SW 1271 (cell line): ENCODE measurements around the gene ACOT7.
"Not testable (repeated sequence)": the region's sequence is repeated elsewhere in the genome, so short reads cannot be mapped to it uniquely, and the experiment has no call there.

ENCODE experiments used
- DNase-seq, 2 experiments: peaks; one replicate each; lab custom pipeline; 2025; lab: John Stamatoyannopoulos, UW

ACOT7 gene

DNA sequence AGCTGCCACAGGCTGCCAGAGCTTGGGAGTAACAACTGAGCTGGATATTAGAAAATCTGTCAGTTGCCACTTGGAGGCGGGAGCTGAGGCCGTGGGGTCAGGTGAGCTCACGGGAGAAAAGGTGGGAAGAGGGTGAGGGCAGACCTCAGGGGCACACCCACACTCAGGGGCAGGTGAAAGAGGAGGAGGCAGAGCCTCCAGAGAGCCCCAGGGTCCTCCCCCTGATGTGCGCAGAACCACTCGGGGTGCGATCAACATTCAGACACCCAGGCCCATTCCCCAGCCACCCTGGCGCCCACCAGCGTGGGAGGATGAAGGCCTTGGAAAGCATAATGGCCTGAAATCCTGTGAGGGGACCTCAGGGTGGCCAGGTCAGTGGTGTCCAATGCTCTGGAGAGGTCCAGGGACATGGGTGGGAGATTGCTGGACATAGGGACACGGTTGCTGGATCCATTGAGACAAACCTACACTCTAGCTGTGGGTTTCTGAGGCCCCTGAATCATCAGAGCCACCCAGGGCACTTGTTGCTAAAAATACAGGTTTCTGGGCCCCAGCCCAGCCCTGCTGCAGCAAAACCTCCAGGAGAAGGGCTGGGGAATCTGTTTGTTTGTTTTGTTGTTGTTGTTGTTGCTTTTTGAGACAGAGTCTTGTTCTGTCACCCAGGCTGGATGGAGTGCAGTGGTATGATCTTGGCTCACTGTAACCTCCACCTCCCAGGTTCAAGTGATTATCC is 83.3 kb downstream of the ACOT7 start:
- DNase-seq, result no peak

DNA sequence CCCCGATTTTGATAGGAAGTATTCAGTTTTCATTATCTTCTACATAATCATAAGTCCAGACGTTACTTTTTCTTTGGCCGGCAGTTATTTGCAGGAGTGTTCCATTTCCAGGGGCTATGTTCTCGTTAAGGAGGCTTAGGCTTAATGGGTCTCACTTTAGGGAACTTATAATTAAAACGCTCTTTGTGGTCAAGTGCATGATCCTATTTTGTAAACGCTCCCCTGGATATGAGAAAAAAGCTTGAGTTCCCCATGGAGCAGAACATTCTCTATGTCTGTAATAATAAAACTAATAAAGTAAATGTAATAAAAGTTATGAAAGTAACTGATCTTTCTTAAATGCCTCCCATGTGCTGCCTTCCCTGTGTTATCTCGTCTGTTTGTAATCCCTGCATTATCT is 84.0 kb downstream of the ACOT7 start:
- DNase-seq, result no peak

DNA sequence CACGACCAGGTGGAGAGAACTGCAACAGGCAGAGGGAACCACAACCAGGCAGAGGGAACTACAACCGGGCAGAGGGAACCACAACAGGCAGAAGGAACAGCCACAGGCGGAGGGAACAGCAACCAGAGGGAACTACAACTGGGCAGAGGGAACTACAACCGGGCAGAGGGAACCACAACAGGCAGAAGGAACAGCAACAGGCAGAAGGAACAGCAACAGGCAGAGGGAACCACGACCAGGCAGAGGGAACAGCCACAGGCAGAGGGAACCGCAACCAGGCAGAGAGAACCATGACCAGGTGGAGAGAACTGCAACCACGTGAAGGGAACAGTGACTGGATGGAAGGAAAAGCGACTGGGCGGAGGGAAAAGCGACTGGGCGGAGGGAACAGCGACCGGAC is 85.1 kb downstream of the ACOT7 start:
- no peak for DNase-seq

DNA sequence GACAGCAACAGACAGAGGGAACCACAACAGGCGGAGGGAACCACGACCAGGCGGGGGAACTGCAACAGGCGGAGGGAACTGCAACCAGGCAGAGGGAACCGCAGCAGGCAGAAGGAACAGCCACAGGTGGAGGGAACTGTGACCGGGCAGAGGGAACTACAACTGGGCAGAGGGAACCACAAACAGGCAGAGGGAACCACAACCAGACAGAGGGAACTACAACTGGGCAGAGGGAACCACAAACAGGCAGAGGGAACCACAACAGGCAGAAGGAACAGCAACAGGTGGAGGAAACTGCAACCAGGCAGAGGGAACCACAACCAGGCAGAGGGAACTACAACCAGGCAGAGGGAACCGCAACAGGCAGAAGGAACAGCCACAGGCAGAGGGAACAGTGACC is 85.9 kb downstream of the ACOT7 start:
- not testable (repeated sequence) for DNase-seq

DNA sequence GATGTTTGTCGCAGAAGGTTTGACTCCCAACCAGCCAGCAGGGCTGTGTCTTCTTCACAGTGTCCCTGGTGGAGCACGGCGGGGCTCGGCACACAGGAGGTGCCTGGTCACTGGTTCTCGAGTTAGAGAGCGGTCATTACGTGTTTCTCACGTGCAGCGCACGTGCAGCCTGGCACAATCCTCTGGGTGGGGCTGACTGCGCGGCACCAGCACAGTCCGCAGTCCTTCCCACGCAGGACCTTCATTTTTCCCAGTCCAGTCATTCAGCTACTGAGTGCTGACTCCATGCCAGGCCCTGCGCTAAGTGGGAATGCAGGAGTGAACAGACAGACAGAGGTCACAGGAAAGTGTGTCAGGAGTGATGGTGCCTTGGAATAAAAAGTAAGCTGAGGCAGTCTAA is 86.5 kb downstream of the ACOT7 start:
- DNase-seq, result no peak

DNA sequence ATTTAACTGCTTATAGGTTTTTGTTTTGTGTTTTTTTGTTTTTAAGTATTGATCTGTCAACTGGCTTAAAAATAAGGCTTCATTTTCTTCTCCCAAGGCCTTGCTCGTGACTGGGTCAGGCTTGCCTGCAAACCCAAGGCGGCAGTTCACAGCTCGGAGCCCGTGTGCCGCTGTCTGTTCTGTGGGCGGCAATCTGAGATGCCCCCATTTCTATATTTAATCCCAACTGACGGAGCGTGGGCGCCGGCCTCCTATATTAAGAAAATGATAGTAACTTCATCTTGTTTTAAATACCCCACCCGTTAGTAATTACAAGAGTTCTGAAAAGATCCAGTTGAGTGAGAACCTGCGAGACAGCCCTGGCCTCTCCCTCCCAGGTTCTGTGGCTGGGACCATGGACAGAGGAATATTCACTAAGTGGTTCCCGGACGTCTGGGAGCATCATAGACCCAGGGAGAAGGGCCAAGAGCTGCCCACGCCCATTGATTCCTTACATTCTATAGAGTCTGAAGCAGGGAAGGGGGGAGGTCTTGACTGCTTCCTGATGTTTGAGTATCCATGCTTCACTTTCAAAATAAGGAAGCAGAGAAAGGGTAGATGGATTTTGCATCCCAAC is 90.1 kb downstream of the ACOT7 start:
- DNase-seq, result no peak

DNA sequence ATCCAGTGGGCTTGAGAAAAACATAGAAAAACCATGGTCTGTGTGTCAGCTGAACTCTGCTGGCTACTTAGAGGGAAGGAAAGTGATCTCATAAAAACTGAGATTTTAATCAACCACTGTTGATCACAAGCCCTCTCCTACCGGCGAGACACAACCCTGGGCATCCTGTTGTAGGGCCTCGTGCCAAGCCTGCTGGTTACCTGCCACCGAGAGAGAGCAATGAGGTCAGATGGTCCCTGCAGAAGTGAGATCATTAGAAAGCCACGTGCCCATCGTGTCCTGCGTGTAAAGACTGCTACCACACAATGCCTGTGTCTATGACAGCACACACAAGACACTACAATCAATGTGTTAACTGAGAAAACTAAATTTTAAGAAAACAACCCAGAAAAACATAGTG is 91.0 kb downstream of the ACOT7 start:
- no peak for DNase-seq

DNA sequence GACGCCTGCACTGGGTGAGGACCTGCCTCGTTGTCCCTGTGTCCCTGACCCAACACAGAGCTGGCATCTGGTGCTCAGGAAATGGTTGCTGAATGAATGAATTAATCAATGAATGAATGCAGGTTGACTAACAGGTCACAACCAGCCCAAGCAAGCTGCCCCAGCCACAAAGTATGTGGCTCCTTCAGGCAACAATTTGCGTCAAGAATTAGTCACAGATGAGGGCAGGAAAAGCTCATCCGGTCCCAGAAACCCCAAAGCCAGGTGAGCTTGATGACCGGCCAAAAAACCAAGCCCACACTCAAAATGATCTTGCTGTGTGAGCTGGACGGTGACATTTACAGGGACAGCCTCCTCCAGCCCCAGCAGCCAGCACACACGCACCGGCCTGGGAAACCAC is 92.0 kb downstream of the ACOT7 start:
- DNase-seq, result no peak

DNA sequence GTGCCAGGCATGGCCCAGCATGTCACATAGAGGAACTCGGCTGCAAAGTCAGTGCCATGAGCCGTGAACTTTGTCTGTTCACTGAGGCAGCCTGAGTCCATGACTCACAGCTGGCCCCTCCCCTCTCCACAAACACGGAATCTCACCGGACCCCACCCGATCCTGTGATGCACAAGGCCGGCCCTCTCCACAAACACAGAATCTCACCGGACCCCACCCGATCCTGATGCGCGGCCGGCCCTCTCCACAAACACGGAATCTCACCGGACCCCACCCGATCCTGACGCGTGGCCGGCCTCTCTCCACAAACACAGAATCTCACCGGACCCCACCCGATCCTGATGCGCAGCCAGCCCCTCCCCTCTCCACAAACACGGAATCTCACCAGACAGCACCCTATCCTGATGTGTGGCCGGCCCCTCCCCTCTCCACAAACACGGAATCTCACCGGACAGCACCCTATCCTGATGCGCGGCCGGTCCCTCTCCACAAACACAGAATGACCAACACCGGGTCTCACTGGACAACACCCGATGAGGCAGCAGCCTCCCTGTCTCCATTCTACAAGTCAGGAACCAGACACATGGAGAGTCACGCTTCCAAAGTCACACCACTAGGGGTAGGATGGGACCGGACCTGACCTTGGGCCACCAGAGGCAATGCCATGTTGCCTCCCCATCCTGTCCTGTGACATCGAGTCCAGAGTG is 93.1 kb downstream of the ACOT7 start:
- DNase-seq, result no peak

DNA sequence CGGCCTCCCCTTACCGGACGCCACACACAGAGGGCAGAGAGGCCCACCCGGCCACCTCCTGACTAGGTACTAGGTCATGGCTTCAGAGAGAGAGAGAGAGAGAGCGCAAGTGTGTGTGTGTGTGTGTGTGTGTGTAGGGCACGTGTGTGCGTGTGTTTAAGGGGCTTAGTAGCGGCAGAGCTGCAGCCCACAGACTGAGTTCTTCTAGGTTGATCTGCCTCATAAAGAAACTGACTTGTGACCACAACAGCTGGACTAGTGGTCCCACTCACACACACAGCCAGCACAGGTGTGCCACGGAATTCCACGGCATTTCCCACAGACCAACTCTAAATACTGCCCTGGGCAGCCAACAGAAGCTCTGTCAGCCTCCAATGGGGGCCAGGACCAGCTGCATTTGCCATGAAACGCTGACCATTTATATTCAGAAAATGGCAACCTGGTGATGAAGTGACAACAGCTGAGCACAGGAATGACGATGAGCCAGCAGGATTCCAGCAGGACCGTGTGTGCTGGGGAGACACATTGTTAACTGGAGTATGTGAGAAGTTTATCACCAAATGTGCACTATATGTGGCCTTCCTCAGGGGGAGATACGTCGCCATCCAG is 93.9 kb downstream of the ACOT7 start:
- DNase-seq, result no peak

DNA sequence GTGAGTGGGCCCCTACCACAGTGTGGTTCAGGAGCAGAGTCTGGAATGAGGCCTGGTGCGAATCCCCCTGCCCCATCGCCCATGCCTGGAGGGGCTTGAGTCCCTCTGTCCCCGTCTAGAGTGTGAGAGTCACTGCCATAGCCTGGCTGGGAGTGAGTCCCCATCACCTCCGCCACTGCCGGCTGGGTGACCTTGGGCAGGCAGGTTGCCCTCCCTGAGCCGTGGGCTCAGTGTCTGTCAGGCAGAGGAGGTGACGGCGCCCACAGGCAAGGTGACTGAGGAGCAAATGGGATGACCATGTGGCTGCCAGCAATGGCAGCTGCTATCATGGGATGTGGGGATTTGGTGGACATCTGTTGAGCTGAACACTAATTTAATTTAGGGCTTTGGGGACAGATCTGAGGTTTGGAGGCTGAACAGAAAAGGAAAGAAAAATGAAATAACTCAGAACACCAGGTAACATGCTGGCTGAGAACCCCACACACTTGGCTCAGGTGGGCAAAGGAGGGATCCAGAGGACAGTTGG is 94.6 kb downstream of the ACOT7 start:
- no peak for DNase-seq

DNA sequence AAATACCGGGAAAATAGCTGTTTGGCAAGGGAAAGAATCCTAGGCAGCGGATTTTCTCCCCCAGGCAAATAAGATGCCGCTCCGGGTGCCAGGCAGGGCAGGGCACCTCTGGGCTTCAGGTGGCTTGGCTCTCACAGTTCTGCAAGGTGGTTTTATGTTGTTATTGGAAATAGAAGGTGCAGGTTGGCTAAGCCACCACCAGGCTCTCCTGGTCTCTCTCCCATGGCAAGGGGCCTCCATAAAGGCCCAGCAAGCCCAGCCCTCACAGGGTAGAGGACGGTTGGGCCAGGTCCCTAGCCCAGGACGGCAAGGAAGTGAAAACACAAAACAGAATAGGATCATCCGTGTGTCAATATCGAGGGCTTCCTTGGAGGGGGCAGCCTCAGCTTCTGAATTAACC is 95.0 kb downstream of the ACOT7 start:
- no peak for DNase-seq

DNA sequence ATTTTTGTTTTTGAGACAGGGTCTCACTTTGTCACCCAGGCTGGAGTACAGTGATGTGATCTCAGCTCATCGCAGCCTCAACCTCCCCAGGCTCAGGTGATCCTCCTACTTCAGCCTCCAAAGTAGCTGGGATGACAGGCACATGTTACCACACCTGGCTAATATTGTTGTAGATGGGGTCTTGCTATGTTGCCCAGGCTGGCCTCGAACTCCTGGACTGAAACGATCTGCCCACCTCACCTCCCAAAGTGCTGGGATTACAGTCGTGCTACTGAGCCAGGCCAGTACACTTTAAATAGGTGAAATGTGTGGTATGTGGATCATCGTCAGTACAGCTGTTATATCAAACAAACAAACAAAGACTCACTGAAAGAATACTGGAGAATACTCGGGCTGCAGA is 97.7 kb downstream of the ACOT7 start:
- no peak for DNase-seq

DNA sequence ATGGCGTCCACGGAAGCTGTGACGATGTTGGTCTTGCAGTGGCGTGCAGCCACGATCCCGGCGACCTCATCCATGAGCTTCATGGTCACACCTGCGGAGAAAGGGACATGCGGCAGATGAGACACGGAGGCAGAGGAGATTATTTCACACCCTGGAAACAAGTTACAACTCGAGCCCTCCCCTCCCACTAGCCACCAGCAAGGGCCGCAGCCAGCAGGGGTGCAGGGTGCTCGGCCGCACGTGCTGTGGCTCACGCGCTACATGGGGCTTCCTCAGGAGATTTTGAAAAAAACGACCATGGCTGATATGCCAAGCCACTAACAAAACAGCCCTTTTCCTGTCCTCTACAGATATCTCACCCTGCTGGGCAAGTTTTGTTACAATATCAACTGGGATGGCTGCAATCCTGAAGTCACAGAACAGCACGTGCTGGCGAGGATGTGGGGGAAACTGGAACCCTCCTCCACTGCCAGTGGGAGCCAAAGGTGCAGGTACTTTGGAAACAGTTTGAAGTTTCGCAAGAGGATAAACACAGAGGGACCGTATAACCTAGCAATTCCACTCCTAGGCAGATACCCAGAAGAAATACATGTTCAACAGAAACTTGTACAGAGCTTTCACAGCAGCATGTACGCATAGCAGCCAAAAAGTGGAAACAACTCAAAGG is 98.5 kb downstream of the ACOT7 start:
- no peak for DNase-seq

DNA sequence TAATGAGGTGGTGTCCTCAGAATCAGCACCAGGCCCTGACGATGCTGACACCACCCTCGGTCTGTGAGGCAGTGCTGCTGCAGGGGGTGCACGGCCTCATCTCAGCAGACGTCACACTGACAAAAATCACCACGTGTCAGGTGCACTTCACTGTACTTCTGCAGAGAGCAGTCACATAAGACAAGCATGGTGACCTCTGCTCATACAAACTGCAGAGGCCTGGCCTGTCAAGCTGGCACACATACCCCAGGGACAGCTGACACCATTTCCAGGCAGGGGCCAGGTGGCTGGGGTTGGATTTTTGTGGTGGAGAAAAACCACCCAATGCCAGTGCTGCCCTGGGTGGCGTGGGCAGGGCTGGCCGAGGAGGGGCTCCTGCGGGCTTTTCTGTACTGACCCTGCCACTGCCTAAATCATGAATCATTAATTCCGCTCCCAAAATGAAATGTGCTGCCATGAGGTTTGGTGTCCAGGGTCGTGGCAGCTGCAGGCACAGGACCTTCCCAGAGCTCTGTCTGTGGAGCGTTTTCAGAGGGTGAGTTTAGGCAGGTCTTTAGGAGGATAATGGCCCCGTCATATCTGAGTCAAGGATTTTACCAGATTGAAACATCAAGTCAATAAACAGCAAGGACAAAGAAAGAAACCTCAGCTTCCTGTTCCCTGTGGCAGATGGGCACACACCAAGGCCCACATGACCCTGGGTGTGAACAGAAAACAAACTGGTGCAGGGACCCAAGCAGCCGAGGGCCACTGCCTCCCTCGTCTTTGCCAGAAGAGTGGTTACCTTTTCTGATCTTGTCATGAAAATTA is 99.3 kb downstream of the ACOT7 start:
- DNase-seq, result no peak

DNA sequence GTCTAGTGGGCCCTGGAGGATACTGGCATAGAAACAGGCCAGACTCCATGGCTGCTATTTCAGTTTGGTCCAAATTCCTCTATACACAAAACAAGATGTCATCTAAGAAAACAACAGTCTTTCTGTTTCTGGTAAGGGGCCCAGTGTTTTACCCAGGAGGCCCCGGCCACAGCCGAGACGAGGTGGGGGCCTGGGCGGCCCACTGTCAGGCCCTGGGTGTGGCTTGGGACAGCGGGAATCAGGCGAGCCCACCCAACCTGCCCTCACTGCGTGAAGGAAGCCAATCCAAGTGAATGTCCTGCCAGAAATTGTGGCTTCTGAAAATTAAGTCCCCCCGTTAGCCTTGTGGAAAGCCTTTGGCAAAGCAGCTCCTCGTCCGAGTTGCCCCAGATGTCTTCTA is 101.5 kb downstream of the ACOT7 start:
- no peak for DNase-seq

DNA sequence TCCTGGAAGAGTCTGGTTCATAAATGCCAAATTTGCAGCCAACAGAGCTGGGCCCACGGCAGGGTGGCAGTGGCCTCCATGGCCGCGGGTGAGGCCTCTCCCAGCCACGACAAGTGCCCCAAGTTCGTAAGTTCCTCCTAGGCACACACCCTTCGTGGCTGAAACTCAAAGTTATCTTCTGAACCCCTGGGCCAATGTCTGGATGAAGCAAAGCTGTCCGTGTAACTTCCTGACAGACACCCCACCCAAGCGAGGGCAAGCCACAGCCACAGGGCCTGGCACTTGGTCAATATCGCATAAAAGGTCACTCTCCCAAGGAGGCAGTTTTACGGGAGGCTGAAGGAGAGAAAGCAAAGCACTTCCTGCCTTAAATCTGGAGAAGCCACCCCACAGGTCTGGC is 104.9 kb downstream of the ACOT7 start:
- no peak for DNase-seq

DNA sequence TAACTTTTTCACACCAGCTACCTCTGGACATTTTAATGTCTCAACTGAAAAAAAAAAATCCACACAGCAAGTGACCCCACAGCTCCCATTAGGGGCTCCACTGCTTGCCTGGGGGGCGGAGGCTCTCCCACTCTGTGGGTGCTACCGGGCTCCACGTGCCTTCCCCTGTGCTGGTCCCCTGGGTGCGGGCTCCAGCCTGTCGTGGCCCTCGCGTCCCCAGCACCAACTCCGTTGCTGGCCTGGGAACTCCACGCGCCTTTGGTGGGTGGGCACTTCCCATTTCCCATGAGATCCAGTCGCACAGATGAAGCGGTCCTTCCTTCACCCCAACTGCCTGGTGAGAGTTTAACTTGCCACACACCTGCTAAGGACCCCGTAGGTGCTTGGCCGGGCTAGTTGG is 105.5 kb downstream of the ACOT7 start:
- DNase-seq, result no peak

DNA sequence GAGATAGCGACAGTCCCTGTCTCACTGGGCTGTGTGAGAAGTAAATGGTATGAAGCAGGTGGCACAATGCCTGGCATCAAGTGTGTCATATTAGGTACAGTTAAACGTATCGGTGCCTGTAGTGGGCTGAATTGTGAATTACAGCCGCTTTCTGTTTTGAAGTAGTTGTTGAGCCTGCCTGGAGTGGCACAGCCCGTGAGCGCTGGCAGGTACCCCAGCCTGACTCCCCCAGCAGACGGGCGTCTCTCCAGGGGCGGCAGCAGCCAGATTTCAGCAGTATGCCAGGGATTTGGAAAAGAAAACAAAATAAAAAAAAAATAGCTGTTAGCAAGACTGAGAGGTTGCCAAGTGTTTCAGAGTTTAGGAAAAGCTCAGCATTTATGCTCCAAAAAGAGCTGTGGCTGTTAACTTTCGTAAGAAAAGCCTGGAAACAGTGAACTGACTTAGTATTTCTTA is 106.1 kb downstream of the ACOT7 start:
- no peak for DNase-seq

DNA sequence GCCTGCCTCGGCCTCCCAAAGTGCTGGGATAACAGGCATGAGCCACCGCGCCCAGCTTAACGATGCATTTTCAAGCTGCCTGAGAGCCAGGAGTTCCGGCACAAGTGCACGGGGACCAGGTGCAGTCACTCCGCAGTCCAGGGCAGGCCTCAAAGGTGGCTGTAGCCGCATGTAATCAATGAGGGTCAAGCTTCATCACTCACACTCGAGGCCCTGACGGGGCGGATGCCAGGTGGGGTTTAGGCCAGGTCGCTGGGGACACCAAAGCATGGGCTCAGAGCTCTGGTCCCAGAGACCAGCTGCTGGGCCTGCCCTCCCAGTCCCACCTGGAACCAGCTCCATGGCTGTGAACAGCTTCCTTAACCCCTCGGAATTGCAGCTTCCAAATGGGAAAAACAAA is 106.5 kb downstream of the ACOT7 start:
- no peak for DNase-seq

DNA sequence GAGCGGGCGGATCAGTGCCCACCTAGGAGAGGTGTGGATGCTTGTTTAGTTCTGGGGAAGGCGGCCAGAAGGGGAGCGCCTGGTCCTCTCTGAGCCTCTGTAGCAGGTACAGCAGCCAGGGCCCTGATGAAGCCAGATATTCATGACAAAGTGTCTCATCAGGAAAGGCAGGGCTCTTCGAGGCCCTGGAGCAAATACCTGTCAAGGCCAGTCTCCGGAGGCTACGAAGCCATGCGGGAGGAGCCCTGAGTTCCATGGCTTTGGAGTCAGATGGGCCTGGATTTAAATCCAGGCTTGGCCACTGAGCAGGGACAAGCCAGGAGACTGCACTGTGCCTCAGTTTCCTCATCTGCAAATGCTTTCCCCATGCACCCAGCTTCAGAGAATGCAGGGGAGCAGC is 107.3 kb downstream of the ACOT7 start:
- DNase-seq, result no peak
